Adipocyte (in vitro differentiated cells): ENCODE data around the gene PLCB1.

Experiments used
- DNase-seq: peaks from one replicate; pipeline ENCODE4 v3.0.0-alpha.2; 2015; ENCODE audit warnings: low read depth
- H3K27me3 ChIP-seq: replicated peaks from 2 replicates; pipeline ENCODE4 v1.7.0; 2013; ENCODE audit warnings: mild to moderate bottlenecking, low read length, moderate library complexity; ENCODE audit not compliant: control insufficient read depth, insufficient read depth
- H3K36me3 ChIP-seq: 2 replicates; pipeline ENCODE4 v1.7.0; 2013; ENCODE audit warnings: low read length, mild to moderate bottlenecking, moderate library complexity; ENCODE audit not compliant: control insufficient read depth, insufficient read depth, severe bottlenecking
- H3K4me1 ChIP-seq: 2 replicates; pipeline ENCODE4 v1.7.0; 2013; ENCODE audit warnings: mild to moderate bottlenecking, low read length, moderate library complexity; ENCODE audit not compliant: control insufficient read depth, insufficient read depth
- H3K4me3 ChIP-seq: 2 replicates; pipeline ENCODE4 v1.7.0; 2013; ENCODE audit warnings: mild to moderate bottlenecking, low read length, moderate library complexity
- H3K9ac ChIP-seq: 2 replicates; pipeline ENCODE4 v1.7.0; 2013; ENCODE audit warnings: mild to moderate bottlenecking, low read length, moderate library complexity
- H3K9me3 ChIP-seq: 2 replicates; pipeline ENCODE4 v1.7.0; 2013; ENCODE audit warnings: mild to moderate bottlenecking, low read length, moderate library complexity; ENCODE audit not compliant: control insufficient read depth

The PLCB1 gene

GRCh38 chr20:8249634-8250033 is 117.6 kb downstream of the PLCB1 start:
- Histone ChIP-seq H3K4me1 (peaks cover 7% of the 10 kb centered on the region), H3K36me3 (no peaks in the 10 kb centered on the region)

GRCh38 chr20:8250539-8251200 is 118.6 kb downstream of the PLCB1 start:
- no peak overlapping the region for H3K4me3 ChIP-seq
- no peak overlapping the region for H3K9ac ChIP-seq
- H3K27me3 ChIP-seq, result no peaks in the 10 kb centered on the region
- H3K9me3 ChIP-seq, result no peaks in the 10 kb centered on the region
- no peaks in the 10 kb centered on the region for H3K36me3 ChIP-seq
- H3K4me1 ChIP-seq, result no peaks in the 10 kb centered on the region
- no peak for DNase-seq

More at GRCh38 chr20:8249634-8250033, 117.6 kb downstream of the PLCB1 start:
- no peaks in the 10 kb centered on the region for H3K9me3 ChIP-seq
- H3K9ac ChIP-seq, result no peak overlapping the region
- H3K4me3 ChIP-seq, result no peak overlapping the region
- no peak for DNase-seq
- H3K27me3 ChIP-seq, result no peaks in the 10 kb centered on the region

GRCh38 chr20:8251201-8251575 is 119.1 kb downstream of the PLCB1 start:
- H3K4me3 ChIP-seq, result no peak overlapping the region
- H3K27me3 ChIP-seq, result no peaks in the 10 kb centered on the region
- H3K36me3 ChIP-seq, result no peaks in the 10 kb centered on the region
- no peaks in the 10 kb centered on the region for H3K4me1 ChIP-seq
- no peaks in the 10 kb centered on the region for H3K9me3 ChIP-seq
- no peak overlapping the region for H3K9ac ChIP-seq
- no peak for DNase-seq

DNA sequence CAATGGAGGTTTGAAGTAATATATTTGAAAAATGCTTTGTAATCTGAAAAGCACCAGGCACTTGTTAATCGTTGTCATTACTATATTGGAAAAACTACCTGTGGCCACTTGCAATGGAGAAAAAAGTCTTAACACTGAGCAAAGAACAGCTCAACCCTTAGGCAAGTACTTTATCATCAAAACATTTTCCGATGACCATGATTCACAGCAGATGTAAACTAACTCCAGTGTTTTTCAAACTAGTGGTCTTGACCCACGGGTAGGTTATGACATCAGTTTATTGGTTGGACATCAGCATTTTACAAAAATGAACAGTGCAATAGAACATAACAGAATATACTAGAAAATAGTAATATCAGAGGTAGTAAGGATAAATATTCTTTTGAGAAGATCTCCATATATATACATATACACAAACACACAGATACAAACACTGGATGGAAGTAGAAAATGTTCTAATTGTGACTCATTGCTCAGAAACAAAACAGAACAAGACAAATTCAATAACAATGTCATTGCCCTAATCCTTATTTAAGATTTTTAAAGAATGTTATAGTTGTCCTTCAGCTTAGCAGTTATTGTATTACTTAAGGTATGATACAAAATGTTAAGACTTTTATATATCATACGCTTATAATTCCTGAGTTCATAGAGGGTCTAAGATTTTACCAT is 123.0 kb downstream of the PLCB1 start:
- Histone ChIP-seq H3K36me3 (no peaks in the 10 kb centered on the region), H3K9me3 (no peaks in the 10 kb centered on the region), H3K27me3 (no peaks in the 10 kb centered on the region), H3K9ac (no peak overlapping the region), H3K4me1 (no peaks in the 10 kb centered on the region), H3K4me3 (no peak overlapping the region)
- peak; percentile 55 for DNase-seq

- Histone ChIP-seq H3K36me3 (no peaks in the 10 kb centered on the region), H3K9ac (no peak overlapping the region), H3K4me1 (no peaks in the 10 kb centered on the region), H3K4me3 (no peak overlapping the region), H3K27me3 (no peaks in the 10 kb centered on the region), H3K9me3 (no peaks in the 10 kb centered on the region)
- no peak for DNase-seq
These were observed 124.0 kb downstream of the PLCB1 start for GRCh38 chr20:8255945-8256632.

DNA sequence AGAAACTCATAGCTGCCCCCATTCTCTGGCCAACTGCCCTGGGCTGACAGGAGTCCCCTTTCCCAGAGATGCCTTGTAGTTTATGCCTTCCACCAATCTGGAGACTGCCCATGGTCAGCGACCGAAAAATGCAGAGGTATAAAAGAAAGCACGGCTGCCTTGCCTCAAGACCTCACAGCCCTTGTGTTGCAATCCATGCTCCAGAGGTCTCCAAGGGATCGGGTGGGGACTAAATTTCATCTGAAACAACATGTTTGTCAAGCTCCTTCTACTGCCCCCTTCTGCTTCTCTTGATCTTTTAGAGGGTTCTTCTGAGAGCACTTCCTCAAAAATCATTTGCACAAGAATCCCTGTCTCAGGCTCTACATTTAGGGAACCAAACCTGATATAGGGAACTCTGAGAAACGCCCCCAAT is 128.8 kb downstream of the PLCB1 start:
- Histone ChIP-seq H3K4me3 (no peak overlapping the region), H3K4me1 (no peaks in the 10 kb centered on the region), H3K9me3 (no peaks in the 10 kb centered on the region), H3K9ac (no peak overlapping the region), H3K27me3 (no peaks in the 10 kb centered on the region), H3K36me3 (no peaks in the 10 kb centered on the region)
- DNase-seq, result no peak

GRCh38 chr20:8262721-8263120 is 130.7 kb downstream of the PLCB1 start:
- Histone ChIP-seq H3K4me1 (no peaks in the 10 kb centered on the region), H3K27me3 (no peaks in the 10 kb centered on the region), H3K9ac (no peak overlapping the region), H3K4me3 (no peak overlapping the region), H3K9me3 (no peaks in the 10 kb centered on the region), H3K36me3 (no peaks in the 10 kb centered on the region)
- DNase-seq, result no peak

GRCh38 chr20:8265588-8265987 is 133.5 kb downstream of the PLCB1 start:
- DNase-seq, result no peak
- Histone ChIP-seq H3K27me3 (no peaks in the 10 kb centered on the region), H3K4me3 (no peak overlapping the region), H3K4me1 (no peaks in the 10 kb centered on the region), H3K9me3 (no peaks in the 10 kb centered on the region), H3K36me3 (no peaks in the 10 kb centered on the region), H3K9ac (no peak overlapping the region)

GRCh38 chr20:8267009-8267408 is 134.9 kb downstream of the PLCB1 start:
- DNase-seq, result no peak
- no peaks in the 10 kb centered on the region for H3K36me3 ChIP-seq
- no peaks in the 10 kb centered on the region for H3K27me3 ChIP-seq
- no peak overlapping the region for H3K9ac ChIP-seq
- H3K4me3 ChIP-seq, result no peak overlapping the region
- H3K4me1 ChIP-seq, result no peaks in the 10 kb centered on the region
- H3K9me3 ChIP-seq, result no peaks in the 10 kb centered on the region

DNA sequence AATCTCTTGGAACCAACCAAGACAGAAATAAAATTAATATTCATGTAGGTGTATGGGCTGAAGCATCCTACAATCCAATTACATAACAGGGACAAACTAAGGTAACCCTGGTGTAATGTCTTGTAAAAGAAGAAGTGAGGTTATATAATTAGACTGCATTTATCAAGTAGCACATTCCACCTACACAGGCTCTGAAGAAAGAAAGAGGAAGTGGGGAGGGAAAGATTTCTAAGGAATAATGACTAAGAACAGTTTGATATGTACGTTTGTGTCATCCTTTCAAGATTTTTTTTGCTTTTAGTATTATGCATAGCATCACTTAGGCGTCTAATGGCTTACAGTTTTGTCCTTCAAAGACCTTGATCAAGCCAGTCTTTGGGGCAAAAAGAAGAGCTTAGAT is 139.7 kb downstream of the PLCB1 start:
- Histone ChIP-seq H3K9ac (no peak overlapping the region), H3K27me3 (no peaks in the 10 kb centered on the region), H3K4me1 (no peaks in the 10 kb centered on the region), H3K36me3 (no peaks in the 10 kb centered on the region), H3K4me3 (no peak overlapping the region), H3K9me3 (no peaks in the 10 kb centered on the region)
- no peak for DNase-seq

GRCh38 chr20:8272766-8273165 is 140.7 kb downstream of the PLCB1 start:
- no peak for DNase-seq

More at GRCh38 chr20:8272766-8273165, 140.7 kb downstream of the PLCB1 start:
- Histone ChIP-seq H3K9ac (no peak overlapping the region), H3K4me1 (no peaks in the 10 kb centered on the region), H3K27me3 (no peaks in the 10 kb centered on the region), H3K9me3 (no peaks in the 10 kb centered on the region), H3K36me3 (no peaks in the 10 kb centered on the region), H3K4me3 (no peak overlapping the region)
